ENCODE data around the gene CHRNA5.
"Not testable (repeated sequence)": the region's sequence is repeated elsewhere in the genome, so short reads cannot be mapped to it uniquely, and the experiment has no call there.

Gene CHRNA5

GRCh38 chr15:78551902-78552301 is 13.4 kb upstream of the CHRNA5 start:
- TF ChIP-seq, protein P1, sequence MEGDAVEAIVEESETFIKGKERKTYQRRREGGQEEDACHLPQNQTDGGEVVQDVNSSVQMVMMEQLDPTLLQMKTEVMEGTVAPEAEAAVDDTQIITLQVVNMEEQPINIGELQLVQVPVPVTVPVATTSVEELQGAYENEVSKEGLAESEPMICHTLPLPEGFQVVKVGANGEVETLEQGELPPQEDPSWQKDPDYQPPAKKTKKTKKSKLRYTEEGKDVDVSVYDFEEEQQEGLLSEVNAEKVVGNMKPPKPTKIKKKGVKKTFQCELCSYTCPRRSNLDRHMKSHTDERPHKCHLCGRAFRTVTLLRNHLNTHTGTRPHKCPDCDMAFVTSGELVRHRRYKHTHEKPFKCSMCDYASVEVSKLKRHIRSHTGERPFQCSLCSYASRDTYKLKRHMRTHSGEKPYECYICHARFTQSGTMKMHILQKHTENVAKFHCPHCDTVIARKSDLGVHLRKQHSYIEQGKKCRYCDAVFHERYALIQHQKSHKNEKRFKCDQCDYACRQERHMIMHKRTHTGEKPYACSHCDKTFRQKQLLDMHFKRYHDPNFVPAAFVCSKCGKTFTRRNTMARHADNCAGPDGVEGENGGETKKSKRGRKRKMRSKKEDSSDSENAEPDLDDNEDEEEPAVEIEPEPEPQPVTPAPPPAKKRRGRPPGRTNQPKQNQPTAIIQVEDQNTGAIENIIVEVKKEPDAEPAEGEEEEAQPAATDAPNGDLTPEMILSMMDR (IDR thresholded peaks at IDR 0.05; ENCODE audit: insufficient read depth, low read length, poor library complexity, severe bottlenecking), result no peak
- Histone ChIP-seq H3K27me3 (replicated peaks; ENCODE audit: control insufficient read depth, insufficient read depth, low read length) (no peaks in the 10 kb centered on the region), H3K36me3 (ENCODE audit: control insufficient read depth, insufficient read depth, low read length) (peaks cover 7% of the 10 kb centered on the region), H3K4me3 (replicated peaks; ENCODE audit: low read depth, low read length) (no peak overlapping the region)
- DNase-seq (ENCODE audit: extremely low read depth, insufficient read length), result no peak

GRCh38 chr15:78552597-78552996 is 12.7 kb upstream of the CHRNA5 start:
- Histone ChIP-seq H3K36me3 (ENCODE audit: control insufficient read depth, insufficient read depth, low read length) (peaks cover 5% of the 10 kb centered on the region), H3K4me3 (replicated peaks; ENCODE audit: low read depth, low read length) (no peak overlapping the region), H3K27me3 (replicated peaks; ENCODE audit: control insufficient read depth, insufficient read depth, low read length) (no peaks in the 10 kb centered on the region)
- TF ChIP-seq, protein P1 (IDR thresholded peaks at IDR 0.05; ENCODE audit: insufficient read depth, low read length, poor library complexity, severe bottlenecking), result no peak
- DNase-seq (ENCODE audit: extremely low read depth, insufficient read length), result no peak

DNA sequence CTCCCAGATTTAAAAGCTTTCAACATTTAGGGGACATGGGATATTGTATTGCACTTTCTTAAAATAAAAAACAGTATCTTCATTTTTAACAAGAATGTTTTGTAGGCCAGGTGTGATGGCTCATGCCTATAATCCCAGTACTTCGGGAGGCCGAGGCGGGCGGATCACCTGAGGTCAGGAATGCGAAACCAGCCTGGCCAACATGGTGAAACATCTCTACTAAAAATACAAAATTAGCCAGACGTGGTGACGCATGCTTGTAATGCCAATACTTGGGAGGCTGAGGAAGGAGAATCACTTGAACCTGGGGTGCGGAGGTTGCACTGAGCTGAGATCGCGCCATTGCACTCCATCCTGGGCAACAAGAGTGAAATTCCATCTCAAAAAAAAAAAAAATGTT is 5.1 kb upstream of the CHRNA5 start:
- not testable (repeated sequence) for H3K27me3 ChIP-seq (replicated peaks; ENCODE audit: control insufficient read depth, insufficient read depth, low read length); H3K4me3 ChIP-seq (replicated peaks; ENCODE audit: low read depth, low read length); DNase-seq (ENCODE audit: extremely low read depth, insufficient read length); H3K36me3 ChIP-seq (ENCODE audit: control insufficient read depth, insufficient read depth, low read length)

GRCh38 chr15:78561490-78561889 is 3.8 kb upstream of the CHRNA5 start:
- no peaks in the 10 kb centered on the region for H3K27me3 ChIP-seq (replicated peaks; ENCODE audit: control insufficient read depth, insufficient read depth, low read length)
- TF ChIP-seq, protein P1 (IDR thresholded peaks at IDR 0.05; ENCODE audit: insufficient read depth, low read length, poor library complexity, severe bottlenecking), result no peak
- no peak for DNase-seq (ENCODE audit: extremely low read depth, insufficient read length)
- H3K36me3 ChIP-seq (ENCODE audit: control insufficient read depth, insufficient read depth, low read length), result no peaks in the 10 kb centered on the region
- H3K4me3 ChIP-seq (replicated peaks; ENCODE audit: low read depth, low read length), result no peak overlapping the region

GRCh38 chr15:78563092-78563491 is 2.2 kb upstream of the CHRNA5 start:
- H3K4me3 ChIP-seq (replicated peaks; ENCODE audit: low read depth, low read length), result no peak overlapping the region
- TF ChIP-seq, protein P1 (IDR thresholded peaks at IDR 0.05; ENCODE audit: insufficient read depth, low read length, poor library complexity, severe bottlenecking), result no peak
- DNase-seq (ENCODE audit: extremely low read depth, insufficient read length), result no peak
- H3K36me3 ChIP-seq (ENCODE audit: control insufficient read depth, insufficient read depth, low read length), result no peaks in the 10 kb centered on the region
- H3K27me3 ChIP-seq (replicated peaks; ENCODE audit: control insufficient read depth, insufficient read depth, low read length), result no peaks in the 10 kb centered on the region

- no peak overlapping the region for H3K4me3 ChIP-seq (replicated peaks; ENCODE audit: low read depth, low read length)
- H3K36me3 ChIP-seq (ENCODE audit: control insufficient read depth, insufficient read depth, low read length), result no peaks in the 10 kb centered on the region
- H3K27me3 ChIP-seq (replicated peaks; ENCODE audit: control insufficient read depth, insufficient read depth, low read length), result no peaks in the 10 kb centered on the region
- TF ChIP-seq, protein P1 (IDR thresholded peaks at IDR 0.05; ENCODE audit: insufficient read depth, low read length, poor library complexity, severe bottlenecking), result no peak
- DNase-seq (ENCODE audit: extremely low read depth, insufficient read length), result peak; percentile 25
Measured at GRCh38 chr15:78564743-78565096, 600 bp upstream of the CHRNA5 start.
